ENCODE results near the gene IL17REL. TPM values are rescaled to one million over a fixed set of nuclear protein-coding genes. Genes with fewer than 3 reads are reported as not detected.

IL17REL gene
- total and polyA plus RNA-seq, 2 of the 13 experiments (the other 11 are each of a cell fraction or from before 2014, with no cell fraction given) = not detected

DNA sequence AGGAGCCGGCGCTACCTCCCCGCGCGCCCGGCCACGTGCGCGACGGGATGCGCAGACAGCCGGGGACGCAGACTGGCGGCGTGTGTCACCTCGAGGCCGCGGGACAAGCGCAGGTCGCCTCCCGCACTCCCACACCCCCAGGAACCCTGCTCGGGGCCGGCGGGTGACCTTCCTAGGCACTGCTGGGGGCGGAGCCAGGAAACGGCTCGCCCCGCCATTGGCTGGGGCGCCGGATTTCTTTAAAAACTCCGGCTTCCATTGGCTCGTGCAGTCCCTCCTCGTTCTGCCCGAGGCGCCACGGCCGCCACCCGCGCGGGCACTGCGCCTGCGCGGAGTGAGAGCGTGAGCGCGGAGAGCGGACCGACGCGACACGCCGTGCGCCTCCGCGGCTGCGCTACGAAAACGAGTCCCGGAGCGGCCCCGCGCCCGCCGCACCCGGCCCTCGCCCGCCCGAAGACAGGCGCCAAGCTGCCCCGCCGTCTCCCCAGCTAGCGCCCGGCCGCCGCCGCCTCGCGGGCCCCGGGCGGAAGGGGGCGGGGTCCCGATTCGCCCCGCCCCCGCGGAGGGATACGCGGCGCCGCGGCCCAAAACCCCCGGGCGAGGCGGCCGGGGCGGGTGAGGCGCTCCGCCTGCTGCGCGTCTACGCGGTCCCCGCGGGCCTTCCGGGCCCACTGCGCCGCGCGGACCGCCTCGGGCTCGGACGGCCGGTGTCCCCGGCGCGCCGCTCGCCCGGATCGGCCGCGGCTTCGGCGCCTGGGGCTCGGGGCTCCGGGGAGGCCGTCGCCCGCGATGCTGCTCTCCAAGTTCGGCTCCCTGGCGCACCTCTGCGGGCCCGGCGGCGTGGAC, 52.2 kb downstream of the IL17REL start, which contains the start of gene PIM3 (continued):
- TF ChIP-seq JUNB (CRISPR knock-in tag; IDR thresholded peaks at IDR 0.05; ENCODE audit: borderline replicate concordance) = no peak
- TF ChIP-seq, protein P1, sequence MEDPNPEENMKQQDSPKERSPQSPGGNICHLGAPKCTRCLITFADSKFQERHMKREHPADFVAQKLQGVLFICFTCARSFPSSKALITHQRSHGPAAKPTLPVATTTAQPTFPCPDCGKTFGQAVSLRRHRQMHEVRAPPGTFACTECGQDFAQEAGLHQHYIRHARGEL (CRISPR knock-in tag; IDR thresholded peaks at IDR 0.05) = no peak
- TF ChIP-seq EP300 (IDR thresholded peaks at IDR 0.05; ENCODE audit: low read depth in 2 of 2, low read length in 2 of 2) = no peak
- no peak for TF ChIP-seq EP300 (CRISPR knock-in tag; IDR thresholded peaks at IDR 0.05; ENCODE audit: borderline replicate concordance)
- TF ChIP-seq, protein P2, sequence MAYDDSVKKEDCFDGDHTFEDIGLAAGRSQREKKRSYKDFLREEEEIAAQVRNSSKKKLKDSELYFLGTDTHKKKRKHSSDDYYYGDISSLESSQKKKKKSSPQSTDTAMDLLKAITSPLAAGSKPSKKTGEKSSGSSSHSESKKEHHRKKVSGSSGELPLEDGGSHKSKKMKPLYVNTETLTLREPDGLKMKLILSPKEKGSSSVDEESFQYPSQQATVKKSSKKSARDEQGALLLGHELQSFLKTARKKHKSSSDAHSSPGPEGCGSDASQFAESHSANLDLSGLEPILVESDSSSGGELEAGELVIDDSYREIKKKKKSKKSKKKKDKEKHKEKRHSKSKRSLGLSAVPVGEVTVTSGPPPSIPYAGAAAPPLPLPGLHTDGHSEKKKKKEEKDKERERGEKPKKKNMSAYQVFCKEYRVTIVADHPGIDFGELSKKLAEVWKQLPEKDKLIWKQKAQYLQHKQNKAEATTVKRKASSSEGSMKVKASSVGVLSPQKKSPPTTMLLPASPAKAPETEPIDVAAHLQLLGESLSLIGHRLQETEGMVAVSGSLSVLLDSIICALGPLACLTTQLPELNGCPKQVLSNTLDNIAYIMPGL (CRISPR knock-in tag; IDR thresholded peaks at IDR 0.05; ENCODE audit: borderline replicate concordance in 1 of 2, low read depth in 1 of 2) = 0 out of 4 replicates have a peak, but pooled peaks of 1 of the 2 experiments have one; percentile 64
- TF ChIP-seq, protein P3, sequence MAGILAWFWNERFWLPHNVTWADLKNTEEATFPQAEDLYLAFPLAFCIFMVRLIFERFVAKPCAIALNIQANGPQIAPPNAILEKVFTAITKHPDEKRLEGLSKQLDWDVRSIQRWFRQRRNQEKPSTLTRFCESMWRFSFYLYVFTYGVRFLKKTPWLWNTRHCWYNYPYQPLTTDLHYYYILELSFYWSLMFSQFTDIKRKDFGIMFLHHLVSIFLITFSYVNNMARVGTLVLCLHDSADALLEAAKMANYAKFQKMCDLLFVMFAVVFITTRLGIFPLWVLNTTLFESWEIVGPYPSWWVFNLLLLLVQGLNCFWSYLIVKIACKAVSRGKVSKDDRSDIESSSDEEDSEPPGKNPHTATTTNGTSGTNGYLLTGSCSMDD (CRISPR knock-in tag; IDR thresholded peaks at IDR 0.05) = no peak
- TF ChIP-seq ZSCAN25 (CRISPR knock-in tag; IDR thresholded peaks at IDR 0.05) = no peak
- peak; percentile 69 for TF ChIP-seq ZNF674 (CRISPR knock-in tag; IDR thresholded peaks at IDR 0.05; ENCODE audit: low read depth)
- peak; percentile 59 for TF ChIP-seq MED8 (CRISPR knock-in tag; IDR thresholded peaks at IDR 0.05; ENCODE audit: insufficient replicate concordance)
- 0 out of 2 replicates have a peak, but pooled peaks have one; percentile 77 for TF ChIP-seq ZNF747 (CRISPR knock-in tag; IDR thresholded peaks at IDR 0.05; ENCODE audit: borderline replicate concordance)
- peak; percentile 95; the same call in 2 of the 3 replicates for TF ChIP-seq MXI1 (IDR thresholded peaks at IDR 0.05; ENCODE audit: borderline replicate concordance, low read depth, low read length)
- TF ChIP-seq TGIF2 (CRISPR knock-in tag; IDR thresholded peaks at IDR 0.05) = no peak; the same call in 1 of the 2 replicates
- TF ChIP-seq ZNF468 (CRISPR knock-in tag; IDR thresholded peaks at IDR 0.05) = 0 out of 2 replicates have a peak, but pooled peaks have one; percentile 5
- 0 out of 2 replicates have a peak, but pooled peaks have one; percentile 33 for TF ChIP-seq ETV6 (CRISPR knock-in tag; conservative IDR thresholded peaks at IDR 0.05)
- TF ChIP-seq TMF1 (CRISPR knock-in tag; IDR thresholded peaks at IDR 0.05; ENCODE audit: low read depth) = peak; percentile 59; the same call in 1 of the 2 replicates
- TF ChIP-seq, protein P4, sequence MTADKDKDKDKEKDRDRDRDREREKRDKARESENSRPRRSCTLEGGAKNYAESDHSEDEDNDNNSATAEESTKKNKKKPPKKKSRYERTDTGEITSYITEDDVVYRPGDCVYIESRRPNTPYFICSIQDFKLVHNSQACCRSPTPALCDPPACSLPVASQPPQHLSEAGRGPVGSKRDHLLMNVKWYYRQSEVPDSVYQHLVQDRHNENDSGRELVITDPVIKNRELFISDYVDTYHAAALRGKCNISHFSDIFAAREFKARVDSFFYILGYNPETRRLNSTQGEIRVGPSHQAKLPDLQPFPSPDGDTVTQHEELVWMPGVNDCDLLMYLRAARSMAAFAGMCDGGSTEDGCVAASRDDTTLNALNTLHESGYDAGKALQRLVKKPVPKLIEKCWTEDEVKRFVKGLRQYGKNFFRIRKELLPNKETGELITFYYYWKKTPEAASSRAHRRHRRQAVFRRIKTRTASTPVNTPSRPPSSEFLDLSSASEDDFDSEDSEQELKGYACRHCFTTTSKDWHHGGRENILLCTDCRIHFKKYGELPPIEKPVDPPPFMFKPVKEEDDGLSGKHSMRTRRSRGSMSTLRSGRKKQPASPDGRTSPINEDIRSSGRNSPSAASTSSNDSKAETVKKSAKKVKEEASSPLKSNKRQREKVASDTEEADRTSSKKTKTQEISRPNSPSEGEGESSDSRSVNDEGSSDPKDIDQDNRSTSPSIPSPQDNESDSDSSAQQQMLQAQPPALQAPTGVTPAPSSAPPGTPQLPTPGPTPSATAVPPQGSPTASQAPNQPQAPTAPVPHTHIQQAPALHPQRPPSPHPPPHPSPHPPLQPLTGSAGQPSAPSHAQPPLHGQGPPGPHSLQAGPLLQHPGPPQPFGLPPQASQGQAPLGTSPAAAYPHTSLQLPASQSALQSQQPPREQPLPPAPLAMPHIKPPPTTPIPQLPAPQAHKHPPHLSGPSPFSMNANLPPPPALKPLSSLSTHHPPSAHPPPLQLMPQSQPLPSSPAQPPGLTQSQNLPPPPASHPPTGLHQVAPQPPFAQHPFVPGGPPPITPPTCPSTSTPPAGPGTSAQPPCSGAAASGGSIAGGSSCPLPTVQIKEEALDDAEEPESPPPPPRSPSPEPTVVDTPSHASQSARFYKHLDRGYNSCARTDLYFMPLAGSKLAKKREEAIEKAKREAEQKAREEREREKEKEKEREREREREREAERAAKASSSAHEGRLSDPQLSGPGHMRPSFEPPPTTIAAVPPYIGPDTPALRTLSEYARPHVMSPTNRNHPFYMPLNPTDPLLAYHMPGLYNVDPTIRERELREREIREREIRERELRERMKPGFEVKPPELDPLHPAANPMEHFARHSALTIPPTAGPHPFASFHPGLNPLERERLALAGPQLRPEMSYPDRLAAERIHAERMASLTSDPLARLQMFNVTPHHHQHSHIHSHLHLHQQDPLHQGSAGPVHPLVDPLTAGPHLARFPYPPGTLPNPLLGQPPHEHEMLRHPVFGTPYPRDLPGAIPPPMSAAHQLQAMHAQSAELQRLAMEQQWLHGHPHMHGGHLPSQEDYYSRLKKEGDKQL (CRISPR knock-in tag; IDR thresholded peaks at IDR 0.05; ENCODE audit: low read depth) = 0 out of 2 replicates have a peak, but pooled peaks have one; percentile 21
- TF ChIP-seq FOXO1 (CRISPR knock-in tag; IDR thresholded peaks at IDR 0.05) = peak; percentile 58
- no peak for TF ChIP-seq BRCA1 (CRISPR knock-in tag; IDR thresholded peaks at IDR 0.05)

Data from HepG2 (cell line).